HepG2 (cell line): Measurements from ENCODE around the gene CDH2. TPM values are rescaled to one million over a fixed set of nuclear protein-coding genes. Genes with fewer than 3 reads are reported as not detected.

ENCODE experiments used
- ATAC-seq: fragments of 200-7000 bp; cut with Tn5 transposase; 3 replicates; pipeline ENCODE4 v1.9.1; 2020; ENCODE audit warnings: mild to moderate bottlenecking, moderate library complexity
- BruUV-seq: library from RNA; stranded (reverse); fragments of 400-500 nt; replicated peaks from 2 replicates; lab custom pipeline; 2021; lab: Mats Ljungman, UMichigan
- CTCF ChIA-PET: fragments of 300-600 bp; formaldehyde crosslinking; extraction: SDS; loops from one replicate; lab custom pipeline; 2021; ENCODE audit warnings: low total read pairs, inconsistent platforms, low intra/inter-chr PET ratio; lab: Yijun Ruan, JAX
- POLR2A ChIA-PET: fragments of 350-600 bp; sonication (Branson Sonifier 250); formaldehyde crosslinking; loops from one replicate; lab custom pipeline; 2020; ENCODE audit warnings: antibody characterized with exemption, inconsistent platforms; lab: Yijun Ruan, JAX
- DNase-seq: peaks from one replicate; pipeline ENCODE4 v3.0.0-alpha.2; 2015; ENCODE audit warnings: low spot score
- FAIRE-seq: peaks from 3 replicates; lab custom pipeline; 2011; peaks lifted over from hg19 to GRCh38; lab: Jason Lieb, UNC
- H2AFZ ChIP-seq: one replicate; pipeline ENCODE4 v1.6.1; 2011; ENCODE audit warnings: low read length, inconsistent platforms
- H3K27ac ChIP-seq: fragments of 300-600 bp; 3 replicates; pipeline ENCODE4 v1.8.0; 2011; ENCODE audit warnings: mixed run types, mild to moderate bottlenecking, mixed read lengths, low read length, inconsistent platforms; ENCODE audit not compliant: insufficient read depth; ENCODE audit errors: extremely low read length
- H3K27me3 ChIP-seq, 2 experiments: fragments of 200-600 bp in 1 of 2; 2 replicates in 1 of 2; 3 replicates in 1 of 2; pipeline versions ENCODE4 v1.6.0 to v1.8.0; 2011; ENCODE audit warnings: low read length in 2 of 2, mild to moderate bottlenecking in 2 of 2, moderate library complexity in 2 of 2, inconsistent platforms in 1 of 2; ENCODE audit not compliant: insufficient read depth in 2 of 2, control insufficient read depth in 1 of 2
- H3K36me3 ChIP-seq, 2 experiments: fragments of 200-600 bp in 1 of 2; replicated peaks in 1 of 2; 2 replicates in 1 of 2; 3 replicates in 1 of 2; pipeline versions ENCODE4 v1.5.1 to v1.8.0; 2011; ENCODE audit warnings: low read length in 2 of 2, inconsistent platforms in 1 of 2; ENCODE audit not compliant: insufficient read depth in 2 of 2, control insufficient read depth in 1 of 2
- H3K4me1 ChIP-seq: 2 replicates; pipeline ENCODE4 v1.5.1; 2012; ENCODE audit warnings: low read length, inconsistent platforms; ENCODE audit not compliant: insufficient read depth
- H3K4me2 ChIP-seq: 2 replicates; pipeline ENCODE4 v1.6.0; 2011; ENCODE audit warnings: low read depth, low read length, inconsistent platforms
- H3K4me3 ChIP-seq, 3 experiments: fragments of 200-600 bp in 1 of 3; sonication (generic), shearing (Covaris generic) in 1 of 3; replicated peaks in 1 of 3; 2 replicates each; pipeline ENCODE4 v1.5.1; 2011 to 2016; ENCODE audit warnings: low read length in 3 of 3, inconsistent platforms in 2 of 3, low read depth in 2 of 3, mild to moderate bottlenecking in 2 of 3, control low read depth in 1 of 3, mixed read lengths in 1 of 3; ENCODE audit not compliant: insufficient read depth in 1 of 3
- H3K79me2 ChIP-seq: one replicate; pipeline ENCODE4 v1.6.1; 2011; ENCODE audit warnings: low read length, inconsistent platforms; ENCODE audit not compliant: insufficient read depth
- H3K9ac ChIP-seq: 2 replicates; pipeline ENCODE4 v1.6.0; 2011; ENCODE audit warnings: mild to moderate bottlenecking, low read depth, low read length, inconsistent platforms; ENCODE audit not compliant: insufficient read depth
- H3K9me3 ChIP-seq: 2 replicates; pipeline ENCODE4 v1.5.1; 2012; ENCODE audit warnings: mild to moderate bottlenecking, low read length
- H4K20me1 ChIP-seq: 2 replicates; pipeline ENCODE4 v1.6.0; 2011; ENCODE audit warnings: inconsistent platforms, mild to moderate bottlenecking, low read length, moderate library complexity; ENCODE audit not compliant: insufficient read depth
- KLF16 ChIP-seq, 2 experiments: sonication (generic) in 1 of 2; formaldehyde crosslinking in 1 of 2; IDR thresholded peaks; 2 replicates each; pipeline versions ENCODE4 v1.6.1 to v1.8.0; 2016 to 2023; ENCODE audit warnings: missing genetic modification reagents in 2 of 2, missing compliant biosample characterization in 1 of 2
- NFRKB ChIP-seq: fragments of 450-650 bp; IDR thresholded peaks from 2 replicates; pipeline ENCODE4 v1.6.1; 2017
- REST ChIP-seq, 2 experiments: IDR thresholded peaks; 2 replicates each; pipeline ENCODE4 v1.6.1; 2011 to 2012; ENCODE audit warnings: low read length in 2 of 2, borderline replicate concordance in 1 of 2, low read depth in 1 of 2, mild to moderate bottlenecking in 1 of 2, moderate library complexity in 1 of 2
- SMAD9 ChIP-seq: sonication (generic); formaldehyde crosslinking; IDR thresholded peaks from 2 replicates; pipeline ENCODE4 v1.5.1; 2020; ENCODE audit warnings: mild to moderate bottlenecking, missing genetic modification reagents
- SNAPC5 ChIP-seq: sonication (generic); formaldehyde crosslinking; IDR thresholded peaks from 2 replicates; pipeline ENCODE4 v1.8.1; 2023; ENCODE audit warnings: mild to moderate bottlenecking, missing genetic modification reagents, borderline replicate concordance
- TCF7L2 ChIP-seq: IDR thresholded peaks from 2 replicates; pipeline ENCODE4 v1.6.1; 2011; ENCODE audit warnings: mild to moderate bottlenecking, low read depth, low read length, moderate library complexity
- ZFAT ChIP-seq: sonication (generic); formaldehyde crosslinking; conservative IDR thresholded peaks from 2 replicates; pipeline ENCODE4 v1.8.1; 2023; ENCODE audit warnings: missing genetic modification reagents, inconsistent platforms
- ZNF24 ChIP-seq: fragments of 450-650 bp; IDR thresholded peaks from 2 replicates; pipeline ENCODE4 v1.6.1; 2017; ENCODE audit warnings: antibody characterized with exemption, mild to moderate bottlenecking
- ZNF292 ChIP-seq: sonication (generic); formaldehyde crosslinking; IDR thresholded peaks from 2 replicates; pipeline ENCODE4 v1.8.1; 2022; ENCODE audit warnings: mild to moderate bottlenecking, low read depth, missing genetic modification reagents, borderline replicate concordance
- WGBS: methylation state at CpG from one replicate; pipeline ENCODE4 v1.1.6; 2017; ENCODE audit warnings: low lambda C conversion rate; 5-methylcytosine and 5-hydroxymethylcytosine counted together
- in situ Hi-C: cut with HindIII; loops from 2 replicates; pipeline ENCODE4 v1.10.0; 2017; ENCODE audit warnings: low pct_unique_long_range_greater_than_20kb; ENCODE audit not compliant: extremely low pct_ligation_motif_present
- intact Hi-C: fragments of 100-400 bp; cut with micrococcal nuclease; formaldehyde crosslinking; loops from one replicate; pipeline ENCODE4 v1.10.0; 2022; ENCODE audit not compliant: unreplicated experiment
- polyA plus RNA-seq, 8 experiments: library from polyadenylated mRNA; depleted of rRNA in 3 of 8; stranded (reverse) in 7 of 8; unstranded in 1 of 8; fragments of >200 nt; fragmentation: Illumina TruSeq in 4 of 8; extraction: Trizol in 4 of 8; gene quantifications; 2 replicates each; pipeline versions ENCODE4 v1.2.1 to v1.2.3, GENCODE V29; 2011 to 2016; ENCODE audit warnings: low read depth in 4 of 8, missing spikeins in 1 of 8, mixed read lengths in 1 of 8; ENCODE audit not compliant: insufficient read depth in 1 of 8
- total RNA-seq, 5 experiments: library from RNA; depleted of rRNA; stranded (reverse); fragments of >200 nt; fragmentation: Illumina TruSeq; extraction: Trizol; gene quantifications; 2 replicates each; pipeline ENCODE4 v1.2.3, GENCODE V29; 2016; ENCODE audit warnings: low read depth in 1 of 5
- TF ChIP-seq, protein P1 (sequence below): sonication (generic); formaldehyde crosslinking; IDR thresholded peaks from 2 replicates; pipeline ENCODE4 v1.9.0; 2021; ENCODE audit warnings: missing genetic modification reagents, borderline replicate concordance
- TF ChIP-seq, protein P2 (sequence below): sonication (generic); formaldehyde crosslinking; IDR thresholded peaks from 2 replicates; pipeline ENCODE4 v1.4.0; 2020; ENCODE audit warnings: missing genetic modification reagents
- TF ChIP-seq, protein P3 (sequence below): sonication (generic); formaldehyde crosslinking; IDR thresholded peaks from 2 replicates; pipeline ENCODE4 v1.4.0; 2020; ENCODE audit warnings: mild to moderate bottlenecking, missing genetic modification reagents

CDH2 gene
- total and polyA plus RNA-seq, 2 of the 13 experiments (the other 11 are each of a cell fraction or from before 2014, with no cell fraction given) = 18.6 to 36.1 TPM

DNA sequence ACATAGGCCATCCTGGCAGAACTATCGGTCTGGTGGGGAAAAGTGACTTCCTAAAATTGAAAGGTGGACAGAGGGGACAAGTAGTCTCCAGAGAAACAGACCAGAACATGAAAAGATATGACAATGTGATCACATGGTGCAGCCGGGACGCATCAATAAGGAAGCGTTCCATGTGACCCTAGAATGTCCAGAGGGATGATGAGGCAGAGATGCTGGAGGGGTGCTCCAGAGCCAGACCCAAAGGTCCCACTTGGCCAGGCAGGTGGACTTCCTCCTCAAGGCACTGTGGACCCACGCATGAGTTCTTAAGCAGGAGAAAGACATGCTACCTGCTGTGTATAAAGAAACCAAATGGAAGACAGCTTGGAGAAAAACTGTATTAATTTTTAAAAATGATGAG, 50.2 kb downstream of the CDH2 start:
- H3K27ac ChIP-seq = no peak overlapping the region
- no peak for ATAC-seq
- ChIA-PET CTCF (no interaction called here), POLR2A (interaction anchor here (1.8 to 3.9 kb wide), 3 partner anchors 35 to 50 kb away, joined by 6 to 24 read pairs (median 7); partner anchors contain the start of gene CDH2)
- no peaks in the 10 kb centered on the region for H3K9me3 ChIP-seq
- no peak overlapping the region for H3K9ac ChIP-seq
- H3K79me2 ChIP-seq = peaks cover 7% of the 10 kb centered on the region
- peaks cover 60% of the 10 kb centered on the region for H3K4me1 ChIP-seq
- no peaks in the 10 kb centered on the region for H3K27me3 ChIP-seq
- no peak for TF ChIP-seq ZFAT (CRISPR knock-in tag)
- no peak for TF ChIP-seq ZNF292 (CRISPR knock-in tag)
- TF ChIP-seq, protein P1, sequence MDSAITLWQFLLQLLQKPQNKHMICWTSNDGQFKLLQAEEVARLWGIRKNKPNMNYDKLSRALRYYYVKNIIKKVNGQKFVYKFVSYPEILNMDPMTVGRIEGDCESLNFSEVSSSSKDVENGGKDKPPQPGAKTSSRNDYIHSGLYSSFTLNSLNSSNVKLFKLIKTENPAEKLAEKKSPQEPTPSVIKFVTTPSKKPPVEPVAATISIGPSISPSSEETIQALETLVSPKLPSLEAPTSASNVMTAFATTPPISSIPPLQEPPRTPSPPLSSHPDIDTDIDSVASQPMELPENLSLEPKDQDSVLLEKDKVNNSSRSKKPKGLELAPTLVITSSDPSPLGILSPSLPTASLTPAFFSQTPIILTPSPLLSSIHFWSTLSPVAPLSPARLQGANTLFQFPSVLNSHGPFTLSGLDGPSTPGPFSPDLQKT = no peak
- TF ChIP-seq NFRKB = no peak
- TF ChIP-seq, protein P2, sequence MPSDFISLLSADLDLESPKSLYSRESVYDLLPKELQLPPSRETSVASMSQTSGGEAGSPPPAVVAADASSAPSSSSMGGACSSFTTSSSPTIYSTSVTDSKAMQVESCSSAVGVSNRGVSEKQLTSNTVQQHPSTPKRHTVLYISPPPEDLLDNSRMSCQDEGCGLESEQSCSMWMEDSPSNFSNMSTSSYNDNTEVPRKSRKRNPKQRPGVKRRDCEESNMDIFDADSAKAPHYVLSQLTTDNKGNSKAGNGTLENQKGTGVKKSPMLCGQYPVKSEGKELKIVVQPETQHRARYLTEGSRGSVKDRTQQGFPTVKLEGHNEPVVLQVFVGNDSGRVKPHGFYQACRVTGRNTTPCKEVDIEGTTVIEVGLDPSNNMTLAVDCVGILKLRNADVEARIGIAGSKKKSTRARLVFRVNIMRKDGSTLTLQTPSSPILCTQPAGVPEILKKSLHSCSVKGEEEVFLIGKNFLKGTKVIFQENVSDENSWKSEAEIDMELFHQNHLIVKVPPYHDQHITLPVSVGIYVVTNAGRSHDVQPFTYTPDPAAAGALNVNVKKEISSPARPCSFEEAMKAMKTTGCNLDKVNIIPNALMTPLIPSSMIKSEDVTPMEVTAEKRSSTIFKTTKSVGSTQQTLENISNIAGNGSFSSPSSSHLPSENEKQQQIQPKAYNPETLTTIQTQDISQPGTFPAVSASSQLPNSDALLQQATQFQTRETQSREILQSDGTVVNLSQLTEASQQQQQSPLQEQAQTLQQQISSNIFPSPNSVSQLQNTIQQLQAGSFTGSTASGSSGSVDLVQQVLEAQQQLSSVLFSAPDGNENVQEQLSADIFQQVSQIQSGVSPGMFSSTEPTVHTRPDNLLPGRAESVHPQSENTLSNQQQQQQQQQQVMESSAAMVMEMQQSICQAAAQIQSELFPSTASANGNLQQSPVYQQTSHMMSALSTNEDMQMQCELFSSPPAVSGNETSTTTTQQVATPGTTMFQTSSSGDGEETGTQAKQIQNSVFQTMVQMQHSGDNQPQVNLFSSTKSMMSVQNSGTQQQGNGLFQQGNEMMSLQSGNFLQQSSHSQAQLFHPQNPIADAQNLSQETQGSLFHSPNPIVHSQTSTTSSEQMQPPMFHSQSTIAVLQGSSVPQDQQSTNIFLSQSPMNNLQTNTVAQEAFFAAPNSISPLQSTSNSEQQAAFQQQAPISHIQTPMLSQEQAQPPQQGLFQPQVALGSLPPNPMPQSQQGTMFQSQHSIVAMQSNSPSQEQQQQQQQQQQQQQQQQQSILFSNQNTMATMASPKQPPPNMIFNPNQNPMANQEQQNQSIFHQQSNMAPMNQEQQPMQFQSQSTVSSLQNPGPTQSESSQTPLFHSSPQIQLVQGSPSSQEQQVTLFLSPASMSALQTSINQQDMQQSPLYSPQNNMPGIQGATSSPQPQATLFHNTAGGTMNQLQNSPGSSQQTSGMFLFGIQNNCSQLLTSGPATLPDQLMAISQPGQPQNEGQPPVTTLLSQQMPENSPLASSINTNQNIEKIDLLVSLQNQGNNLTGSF (CRISPR knock-in tag) = no peak
- no peak for TF ChIP-seq SMAD9 (CRISPR knock-in tag)
- no peak for TF ChIP-seq KLF16 (CRISPR knock-in tag; IDR thresholded peaks at IDR 0.05)
- no peak for TF ChIP-seq TCF7L2
- TF ChIP-seq ZNF24 = no peak
- TF ChIP-seq SNAPC5 (CRISPR knock-in tag) = no peak
- TF ChIP-seq REST (IDR thresholded peaks at IDR 0.05; ENCODE audit: borderline replicate concordance in 1 of 2, low read depth in 1 of 2, low read length in 2 of 2) = no peak
- TF ChIP-seq, protein P3, sequence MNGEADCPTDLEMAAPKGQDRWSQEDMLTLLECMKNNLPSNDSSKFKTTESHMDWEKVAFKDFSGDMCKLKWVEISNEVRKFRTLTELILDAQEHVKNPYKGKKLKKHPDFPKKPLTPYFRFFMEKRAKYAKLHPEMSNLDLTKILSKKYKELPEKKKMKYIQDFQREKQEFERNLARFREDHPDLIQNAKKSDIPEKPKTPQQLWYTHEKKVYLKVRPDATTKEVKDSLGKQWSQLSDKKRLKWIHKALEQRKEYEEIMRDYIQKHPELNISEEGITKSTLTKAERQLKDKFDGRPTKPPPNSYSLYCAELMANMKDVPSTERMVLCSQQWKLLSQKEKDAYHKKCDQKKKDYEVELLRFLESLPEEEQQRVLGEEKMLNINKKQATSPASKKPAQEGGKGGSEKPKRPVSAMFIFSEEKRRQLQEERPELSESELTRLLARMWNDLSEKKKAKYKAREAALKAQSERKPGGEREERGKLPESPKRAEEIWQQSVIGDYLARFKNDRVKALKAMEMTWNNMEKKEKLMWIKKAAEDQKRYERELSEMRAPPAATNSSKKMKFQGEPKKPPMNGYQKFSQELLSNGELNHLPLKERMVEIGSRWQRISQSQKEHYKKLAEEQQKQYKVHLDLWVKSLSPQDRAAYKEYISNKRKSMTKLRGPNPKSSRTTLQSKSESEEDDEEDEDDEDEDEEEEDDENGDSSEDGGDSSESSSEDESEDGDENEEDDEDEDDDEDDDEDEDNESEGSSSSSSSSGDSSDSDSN = no peak
- no TSS peak for BruUV-seq
- H2AFZ ChIP-seq = no peak overlapping the region
- no peaks in the 10 kb centered on the region for H4K20me1 ChIP-seq
- in situ Hi-C loops = no loop called here
- H3K36me3 ChIP-seq = no peaks in the 10 kb centered on the region
- H3K4me2 ChIP-seq = no peak overlapping the region
- intact Hi-C loops = loop anchor here (1.0 to 5.0 kb wide), 2 partner anchors 114 to 158 kb away; no protein-coding TSS in a partner anchor
- WGBS = 97% methylated on average over 5 of the region's 5 CpGs
- no peak for FAIRE-seq
- no peak overlapping the region for H3K4me3 ChIP-seq
- no peak for DNase-seq
